HG02798 (cell line): ENCODE measurements around the gene GLOD5.
"Not testable (repeated sequence)": the region's sequence is repeated elsewhere in the genome, so short reads cannot be mapped to it uniquely, and the experiment has no call there.

ENCODE experiments used
- ATAC-seq: cut with Tn5 transposase; IDR thresholded peaks from one replicate; pipeline ENCODE4 v1.9.1; 2021; ENCODE audit warnings: mild to moderate bottlenecking; ENCODE audit not compliant: unreplicated experiment, poor library complexity

Gene GLOD5

DNA sequence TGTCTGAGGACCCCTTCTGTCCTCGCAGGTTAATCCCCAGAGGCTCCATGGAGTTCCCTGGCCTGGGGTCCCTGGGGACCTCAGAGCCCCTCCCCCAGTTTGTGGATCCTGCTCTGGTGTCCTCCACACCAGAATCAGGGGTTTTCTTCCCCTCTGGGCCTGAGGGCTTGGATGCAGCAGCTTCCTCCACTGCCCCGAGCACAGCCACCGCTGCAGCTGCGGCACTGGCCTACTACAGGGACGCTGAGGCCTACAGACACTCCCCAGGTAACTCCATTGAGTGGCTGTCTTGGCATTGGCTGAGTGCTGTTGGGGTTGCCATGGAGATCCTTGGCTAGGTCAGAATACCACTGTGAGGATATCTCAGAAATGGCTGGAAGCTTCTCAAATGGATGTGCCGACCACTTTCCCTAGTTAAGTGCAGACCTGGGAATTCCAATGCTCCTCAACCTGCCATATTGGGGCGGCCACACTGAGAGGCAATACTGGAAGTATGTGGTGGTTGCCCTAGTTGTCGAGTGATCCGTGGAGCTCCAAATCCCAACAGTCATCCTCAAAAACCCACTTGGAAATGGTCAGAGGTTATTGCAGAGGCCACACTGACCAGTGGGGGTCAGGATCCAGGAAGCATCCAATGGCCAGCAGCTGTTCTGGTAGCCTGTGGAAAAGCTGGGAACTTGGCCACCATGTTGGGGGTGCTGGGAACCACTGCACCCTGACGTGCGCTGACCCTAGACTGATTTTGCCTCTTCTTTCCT lies 29.7 kb downstream of the GLOD5 start:
- no peak for ATAC-seq

DNA sequence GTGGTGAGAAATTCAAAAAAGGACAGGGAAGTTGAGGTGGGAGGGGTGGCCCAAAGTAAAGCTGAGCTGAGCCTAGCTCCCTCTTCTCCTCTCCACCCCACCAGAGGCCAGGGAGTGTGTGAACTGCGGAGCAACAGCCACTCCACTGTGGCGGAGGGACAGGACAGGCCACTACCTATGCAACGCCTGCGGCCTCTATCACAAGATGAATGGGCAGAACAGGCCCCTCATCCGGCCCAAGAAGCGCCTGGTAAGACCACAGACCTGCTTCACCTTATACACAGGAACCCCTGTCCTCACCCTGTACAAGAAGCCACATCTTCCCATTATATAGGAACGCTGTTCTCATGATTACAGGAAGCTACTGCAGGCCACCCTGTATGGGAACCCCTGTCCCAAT lies 30.7 kb downstream of the GLOD5 start:
- no peak for ATAC-seq

DNA sequence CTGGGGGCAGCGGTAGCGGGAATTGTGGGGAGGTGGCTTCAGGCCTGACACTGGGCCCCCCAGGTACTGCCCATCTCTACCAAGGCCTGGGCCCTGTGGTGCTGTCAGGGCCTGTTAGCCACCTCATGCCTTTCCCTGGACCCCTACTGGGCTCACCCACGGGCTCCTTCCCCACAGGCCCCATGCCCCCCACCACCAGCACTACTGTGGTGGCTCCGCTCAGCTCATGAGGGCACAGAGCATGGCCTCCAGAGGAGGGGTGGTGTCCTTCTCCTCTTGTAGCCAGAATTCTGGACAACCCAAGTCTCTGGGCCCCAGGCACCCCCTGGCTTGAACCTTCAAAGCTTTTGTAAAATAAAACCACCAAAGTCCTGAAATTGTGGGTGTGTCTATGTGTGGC lies 32.4 kb downstream of the GLOD5 start:
- ATAC-seq, result no peak

DNA sequence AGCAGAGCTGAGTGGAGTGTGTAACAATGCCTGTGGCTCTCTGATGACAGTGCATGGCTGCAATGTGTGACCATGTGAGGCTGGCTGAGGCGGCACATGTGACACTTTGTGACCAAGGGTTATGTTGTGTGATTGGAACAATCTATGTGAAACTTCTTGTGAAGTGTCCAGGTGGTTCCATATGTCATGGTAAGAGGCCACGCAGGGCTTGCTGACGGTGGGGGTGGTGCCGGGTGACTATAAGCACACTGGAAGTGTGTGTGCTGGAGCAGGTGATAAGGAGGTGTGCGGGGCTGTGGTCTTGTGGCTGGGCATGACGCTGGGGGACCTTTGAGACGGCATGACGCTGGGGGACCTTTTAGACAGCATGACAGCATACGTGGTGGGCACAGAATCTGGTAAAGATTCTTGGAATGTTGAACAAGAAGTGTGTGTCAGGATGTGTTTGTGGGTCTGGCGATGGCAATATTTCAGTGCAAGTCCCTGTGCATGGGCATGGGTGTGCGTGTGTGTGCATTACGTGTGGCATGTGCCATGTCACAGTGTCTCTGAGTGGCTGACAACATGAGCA lies 32.9 kb downstream of the GLOD5 start:
- ATAC-seq, result no peak

DNA sequence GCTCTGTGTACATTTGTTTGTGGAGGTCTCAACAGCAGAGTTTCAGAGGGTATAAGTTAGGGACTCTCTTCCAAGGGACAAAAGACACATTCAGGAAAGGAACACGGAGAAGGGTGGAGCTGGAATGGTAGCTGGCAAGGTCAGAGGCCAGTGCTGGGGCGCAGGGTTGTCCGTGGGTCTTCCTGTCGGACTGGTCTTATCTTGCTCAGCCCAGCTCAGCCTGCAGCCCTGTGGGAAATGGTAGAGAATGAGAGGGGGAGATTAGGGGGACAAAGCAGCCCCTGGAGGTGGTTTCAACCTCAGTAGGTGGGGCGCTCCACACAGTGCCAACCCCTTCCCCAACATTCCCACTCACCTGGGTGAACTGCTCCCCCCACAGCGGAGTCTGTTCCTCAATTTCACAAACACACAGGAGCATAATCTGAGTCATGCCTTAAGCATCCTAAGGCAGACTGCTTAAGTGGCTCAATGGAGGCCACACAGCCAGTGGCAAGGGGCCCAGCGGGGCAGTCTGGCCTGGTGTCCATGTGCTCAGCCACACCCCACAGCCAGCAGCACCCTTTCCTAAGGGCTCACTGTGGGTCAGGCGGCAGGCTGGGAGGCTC lies 33.5 kb downstream of the GLOD5 start:
- ATAC-seq, result no peak

DNA sequence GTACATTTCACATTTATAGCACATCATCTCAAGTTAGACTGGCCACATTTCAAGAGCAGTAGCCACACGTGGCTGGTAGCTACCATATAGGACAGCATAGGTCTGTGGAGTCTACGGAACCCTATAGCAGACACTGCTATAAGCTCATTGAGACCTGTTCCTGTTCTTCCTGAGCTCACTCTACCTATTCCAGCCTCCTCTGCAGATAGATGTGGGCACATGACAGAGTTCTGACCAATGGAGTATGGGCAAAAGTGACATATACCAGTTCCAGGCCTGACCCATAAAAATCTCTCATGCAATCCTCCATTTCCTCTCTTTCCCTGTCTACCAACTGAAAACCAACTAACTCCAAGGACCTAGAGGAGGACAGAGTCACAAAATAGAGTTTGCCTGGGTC lies 36.8 kb downstream of the GLOD5 start:
- ATAC-seq, result no peak

DNA sequence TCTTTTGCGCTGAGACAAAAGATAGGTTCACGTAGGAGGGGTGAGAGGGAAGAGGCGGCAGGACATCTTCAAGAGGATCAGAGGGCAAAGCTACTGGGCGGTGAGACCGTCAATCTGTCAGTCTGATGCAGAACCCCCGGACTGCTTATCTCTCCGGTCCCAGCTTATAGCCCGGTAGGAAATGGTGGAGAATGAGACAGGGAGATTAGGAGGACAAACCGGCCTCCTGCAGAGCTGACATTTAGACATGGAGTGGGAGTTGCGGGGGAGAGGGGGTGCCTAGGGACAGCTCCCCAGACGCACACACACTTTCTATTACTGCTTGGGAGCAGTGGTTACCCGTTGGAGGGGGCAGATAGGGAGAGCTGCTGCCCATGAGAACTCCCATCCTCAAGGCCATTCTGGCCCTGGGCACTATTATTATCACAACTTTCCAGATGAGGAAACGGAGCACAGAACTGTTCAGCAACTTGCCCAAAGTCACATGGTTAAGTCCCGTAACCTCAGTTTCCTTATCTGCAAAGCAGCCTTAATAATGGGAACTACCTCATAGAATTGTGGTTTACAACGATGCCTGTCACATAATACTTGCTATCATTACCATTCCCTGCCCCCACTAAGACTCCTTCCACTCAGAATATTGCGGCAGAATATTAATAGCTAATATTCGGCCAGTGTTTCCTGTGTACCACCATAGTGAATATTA lies 39.2 kb downstream of the GLOD5 start:
- no peak for ATAC-seq

DNA sequence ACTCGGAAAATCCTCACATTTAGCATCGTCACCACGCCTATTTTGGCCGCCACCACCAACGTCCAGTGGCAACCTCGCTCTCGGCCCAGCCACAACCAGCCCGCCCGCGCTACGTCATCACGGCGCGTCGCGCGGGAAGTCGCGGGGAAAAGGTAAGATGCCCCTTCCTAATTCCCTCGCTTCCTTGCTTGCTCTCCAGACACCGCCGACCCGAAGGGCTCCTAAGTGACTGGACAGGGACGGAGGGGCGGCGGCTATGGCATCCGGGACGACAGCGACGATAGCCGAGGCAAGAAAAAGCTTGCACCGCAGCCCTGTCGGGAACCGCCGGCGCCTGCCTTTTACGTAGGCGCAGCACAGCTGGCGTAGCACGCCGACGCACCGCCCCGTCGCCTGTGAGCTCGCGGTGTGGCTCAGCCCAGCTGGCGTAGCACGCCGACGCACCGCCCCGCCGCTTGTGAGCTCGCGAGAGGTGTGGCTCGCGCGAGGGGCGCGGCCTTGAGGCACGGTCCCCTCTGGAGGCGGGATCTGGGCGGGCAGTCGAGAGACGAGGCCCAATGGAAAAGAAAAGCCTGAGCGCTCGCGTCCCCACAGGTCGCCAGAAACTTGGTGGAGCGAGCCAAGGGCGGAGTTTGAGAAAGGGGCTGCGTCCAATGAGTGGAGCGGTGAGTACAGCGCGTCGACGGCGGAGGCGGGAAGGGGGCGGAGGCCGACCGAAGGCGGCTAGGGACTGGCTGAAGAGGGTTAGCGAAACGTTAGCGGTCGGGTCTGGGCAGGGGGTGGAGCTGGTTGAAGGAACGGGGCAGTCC lies 39.9 kb downstream of the GLOD5 start, which contains the start of gene HDAC6:
HDAC6 (plus strand) TSS at position 788 of the 809 bp plus-strand sequence. CDS start 626 bp downstream, outside the sequence.
- ATAC-seq, result peak; percentile 87

DNA sequence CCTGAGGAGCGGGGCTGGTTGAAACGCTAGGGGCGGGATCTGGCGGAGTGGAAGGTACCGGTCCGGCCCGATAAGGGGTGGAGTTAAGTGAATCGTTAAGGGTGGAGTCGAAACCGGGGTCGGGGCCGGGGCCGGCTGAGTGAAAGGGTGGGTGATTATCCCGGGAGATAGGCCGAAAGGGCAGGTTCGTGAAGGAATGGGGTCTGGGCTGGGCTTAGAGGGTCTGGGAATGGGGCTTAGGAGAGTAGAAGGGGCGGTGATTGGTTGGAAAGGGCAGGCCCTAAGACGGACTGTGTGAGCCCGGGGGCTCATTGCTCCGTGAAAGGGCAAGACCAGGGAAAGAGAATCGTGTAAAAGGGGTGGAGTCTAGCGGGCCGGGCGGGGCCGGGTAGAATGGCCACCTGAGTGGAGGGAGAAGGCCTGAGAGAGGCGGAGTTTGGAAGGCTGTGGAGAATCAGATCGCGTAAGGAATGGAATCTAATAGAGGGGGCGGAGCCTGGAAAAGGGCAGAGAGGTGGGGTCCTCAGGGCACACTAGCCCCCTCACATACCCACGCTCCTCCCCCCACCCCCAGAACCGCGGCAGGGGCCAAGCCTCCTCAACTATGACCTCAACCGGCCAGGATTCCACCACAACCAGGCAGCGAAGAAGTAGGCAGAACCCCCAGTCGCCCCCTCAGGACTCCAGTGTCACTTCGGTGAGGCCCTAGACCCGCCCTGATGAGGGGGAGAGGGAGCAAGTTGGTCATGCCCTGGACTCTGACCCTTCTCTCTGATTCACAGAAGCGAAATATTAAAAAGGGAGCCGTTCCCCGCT lies 40.8 kb downstream of the GLOD5 start:
- ATAC-seq, result peak; percentile 43

DNA sequence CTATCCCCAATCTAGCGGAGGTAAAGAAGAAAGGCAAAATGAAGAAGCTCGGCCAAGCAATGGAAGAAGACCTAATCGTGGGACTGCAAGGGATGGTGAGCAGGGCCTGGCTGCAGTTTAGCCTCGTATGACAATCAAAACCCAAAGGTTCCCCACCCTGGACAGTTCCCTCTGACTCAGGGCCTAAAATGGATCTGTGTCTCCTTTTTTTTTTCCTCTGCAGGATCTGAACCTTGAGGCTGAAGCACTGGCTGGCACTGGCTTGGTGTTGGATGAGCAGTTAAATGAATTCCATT lies 41.3 kb downstream of the GLOD5 start:
- ATAC-seq, result no peak

DNA sequence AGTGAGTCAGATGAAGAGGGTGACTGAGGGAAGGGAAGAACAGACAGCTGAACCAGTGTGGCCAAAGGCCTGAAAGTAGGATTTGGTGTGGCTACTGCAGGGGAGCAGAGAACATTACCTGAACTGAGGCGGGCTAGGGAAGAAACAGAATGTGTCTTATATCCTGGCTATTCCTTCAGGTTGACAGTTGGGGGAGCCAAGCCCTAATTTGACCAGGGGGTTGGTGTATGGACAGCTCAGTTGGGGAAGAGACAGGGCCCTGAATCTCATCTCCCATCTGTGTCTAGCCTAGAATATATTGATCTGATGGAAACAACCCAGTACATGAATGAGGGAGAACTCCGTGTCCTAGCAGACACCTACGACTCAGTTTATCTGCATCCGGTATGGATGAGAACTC lies 44.5 kb downstream of the GLOD5 start:
- ATAC-seq, result no peak

DNA sequence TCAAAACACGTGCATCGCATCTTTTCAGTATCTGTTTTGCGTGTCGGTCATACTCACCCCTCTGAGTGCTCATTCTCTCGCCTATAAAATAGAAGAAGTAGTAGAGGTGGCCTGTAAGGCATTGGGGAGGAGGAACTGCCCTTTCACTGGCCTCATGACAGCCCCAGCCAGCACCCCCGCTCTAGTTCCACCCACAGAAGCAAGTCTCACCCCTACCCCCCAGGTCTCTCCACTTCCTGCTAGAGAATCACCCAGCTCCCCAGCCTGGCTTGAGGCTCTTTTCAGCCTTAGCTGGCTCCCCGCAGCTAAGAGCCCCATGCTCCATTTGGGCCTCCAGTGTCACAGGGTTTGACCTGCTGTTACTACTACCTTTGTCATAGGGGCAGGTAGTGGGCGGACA lies 52.1 kb downstream of the GLOD5 start:
- no peak for ATAC-seq

DNA sequence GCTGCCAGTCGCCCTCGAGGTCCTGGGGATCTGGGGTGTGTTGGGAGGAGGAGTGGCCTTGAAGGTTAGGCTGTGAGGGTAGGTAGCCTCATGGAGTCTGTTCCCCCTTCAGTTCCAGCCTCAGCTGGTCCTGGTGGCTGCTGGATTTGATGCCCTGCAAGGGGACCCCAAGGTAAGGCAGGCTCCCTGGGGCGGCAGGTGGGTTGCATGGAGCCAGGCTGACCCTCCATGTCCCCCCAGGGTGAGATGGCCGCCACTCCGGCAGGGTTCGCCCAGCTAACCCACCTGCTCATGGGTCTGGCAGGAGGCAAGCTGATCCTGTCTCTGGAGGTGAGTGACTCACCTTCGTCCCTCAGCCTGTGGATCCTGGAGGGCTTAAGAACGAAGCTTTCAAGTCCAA lies 53.2 kb downstream of the GLOD5 start:
- no peak for ATAC-seq

DNA sequence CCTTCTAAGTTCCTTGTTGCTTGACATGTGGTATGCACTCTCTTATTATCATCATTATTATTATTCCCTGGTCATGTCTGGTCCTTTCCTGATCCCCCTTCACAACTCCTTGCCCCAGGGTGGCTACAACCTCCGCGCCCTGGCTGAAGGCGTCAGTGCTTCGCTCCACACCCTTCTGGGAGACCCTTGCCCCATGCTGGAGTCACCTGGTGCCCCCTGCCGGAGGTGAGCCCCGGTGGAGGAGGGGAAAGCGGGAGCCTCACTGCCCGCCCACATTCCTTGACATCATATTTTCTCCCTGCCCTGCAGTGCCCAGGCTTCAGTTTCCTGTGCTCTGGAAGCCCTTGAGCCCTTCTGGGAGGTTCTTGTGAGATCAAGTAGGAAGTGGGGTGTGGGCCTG lies 53.7 kb downstream of the GLOD5 start:
- no peak for ATAC-seq

DNA sequence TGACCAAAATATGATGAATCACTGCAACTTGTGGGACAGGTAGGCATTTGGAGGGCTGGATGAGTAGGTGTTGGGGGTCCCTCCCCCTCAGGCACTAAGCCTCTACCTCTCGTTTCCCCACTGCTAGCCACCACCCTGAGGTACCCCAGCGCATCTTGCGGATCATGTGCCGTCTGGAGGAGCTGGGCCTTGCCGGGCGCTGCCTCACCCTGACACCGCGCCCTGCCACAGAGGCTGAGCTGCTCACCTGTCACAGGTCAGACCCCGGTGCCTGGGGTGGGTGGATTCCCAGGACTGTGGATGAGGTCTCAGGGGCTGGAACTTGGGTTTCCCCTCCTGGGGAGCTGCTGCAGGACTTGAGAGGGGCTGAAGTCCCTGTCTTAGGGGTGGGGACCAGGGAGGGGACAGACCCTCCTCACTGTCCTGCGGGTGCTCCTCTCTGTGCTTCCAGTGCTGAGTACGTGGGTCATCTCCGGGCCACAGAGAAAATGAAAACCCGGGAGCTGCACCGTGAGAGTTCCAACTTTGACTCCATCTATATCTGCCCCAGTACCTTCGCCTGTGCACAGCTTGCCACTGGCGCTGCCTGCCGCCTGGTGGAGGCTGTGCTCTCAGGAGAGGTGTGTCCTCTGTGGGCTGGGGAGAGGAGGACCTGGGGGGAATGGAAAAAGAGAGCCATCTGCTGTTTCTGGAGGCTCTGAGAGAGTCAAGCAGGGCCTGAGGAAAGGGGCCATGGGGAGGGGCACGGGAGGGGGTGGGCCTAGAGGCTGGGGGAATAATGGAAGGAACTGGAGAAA lies 54.7 kb downstream of the GLOD5 start:
- ATAC-seq, result no peak

DNA sequence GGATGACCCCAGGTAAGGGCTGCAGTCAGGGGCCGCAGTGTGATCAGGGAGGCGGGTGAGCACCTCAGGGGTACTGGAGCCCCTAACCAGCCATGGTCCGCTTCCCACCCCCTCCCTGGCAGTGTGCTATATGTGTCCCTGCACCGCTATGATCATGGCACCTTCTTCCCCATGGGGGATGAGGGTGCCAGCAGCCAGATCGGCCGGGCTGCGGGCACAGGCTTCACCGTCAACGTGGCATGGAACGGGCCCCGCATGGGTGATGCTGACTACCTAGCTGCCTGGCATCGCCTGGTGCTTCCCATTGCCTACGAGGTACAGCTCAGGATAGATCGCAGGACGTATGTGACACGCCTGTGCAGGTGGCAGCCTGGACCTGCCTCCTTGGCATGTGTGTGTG lies 56.6 kb downstream of the GLOD5 start:
- ATAC-seq, result no peak

DNA sequence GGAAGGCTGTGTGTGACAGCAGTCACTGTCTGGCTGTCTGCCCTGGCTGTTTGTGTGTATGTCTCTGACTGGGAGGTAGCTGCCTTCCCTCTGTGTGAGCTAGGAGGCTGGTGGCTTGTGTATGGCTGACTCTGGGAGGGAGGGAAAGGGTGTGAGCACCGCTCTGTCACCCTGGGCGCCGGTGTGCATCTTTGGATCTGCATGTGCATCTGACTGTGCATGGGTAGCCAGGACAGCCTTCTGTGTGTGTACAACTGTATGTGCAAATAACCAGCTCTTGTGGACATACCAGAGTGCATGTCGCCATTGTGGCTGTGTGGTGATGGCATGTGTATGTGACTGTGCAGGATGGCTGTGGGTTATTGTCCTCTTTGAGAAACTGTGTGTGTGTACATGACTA lies 57.3 kb downstream of the GLOD5 start:
- ATAC-seq, result no peak

DNA sequence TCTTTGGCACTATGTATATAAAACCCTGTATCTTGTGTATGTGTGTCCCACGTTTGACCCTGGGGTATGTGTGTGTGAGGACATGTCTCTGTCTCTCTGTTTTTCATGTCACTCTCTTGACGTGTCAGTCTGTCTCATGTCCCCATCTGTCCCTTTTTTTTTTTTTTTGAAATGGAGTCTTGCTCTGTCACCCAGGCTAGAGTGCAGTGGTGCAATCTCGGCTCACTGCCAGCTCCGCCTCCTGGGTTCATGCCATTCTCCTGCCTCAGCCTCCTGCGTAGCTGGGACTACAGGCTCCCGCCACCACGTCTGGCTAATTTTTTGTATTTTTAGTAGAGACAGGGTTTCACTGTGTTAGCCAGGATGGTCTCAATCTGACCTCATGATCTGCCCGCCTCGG lies 57.8 kb downstream of the GLOD5 start:
- ATAC-seq, result not testable (repeated sequence)

DNA sequence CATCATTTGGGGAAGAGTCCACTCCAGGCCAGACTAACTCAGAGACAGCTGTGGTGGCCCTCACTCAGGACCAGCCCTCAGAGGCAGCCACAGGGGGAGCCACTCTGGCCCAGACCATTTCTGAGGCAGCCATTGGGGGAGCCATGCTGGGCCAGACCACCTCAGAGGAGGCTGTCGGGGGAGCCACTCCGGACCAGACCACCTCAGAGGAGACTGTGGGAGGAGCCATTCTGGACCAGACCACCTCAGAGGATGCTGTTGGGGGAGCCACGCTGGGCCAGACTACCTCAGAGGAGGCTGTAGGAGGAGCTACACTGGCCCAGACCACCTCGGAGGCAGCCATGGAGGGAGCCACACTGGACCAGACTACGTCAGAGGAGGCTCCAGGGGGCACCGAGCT lies 61.5 kb downstream of the GLOD5 start:
- no peak for ATAC-seq
